Hindlimb muscle (tissue), 1 donor: Measurements from ENCODE around the gene ITPRIPL1. TPM values are rescaled to one million over a fixed set of nuclear protein-coding genes. Genes with fewer than 3 reads are reported as not detected.

ENCODE experiments used
- DNase-seq: peaks from one replicate; pipeline ENCODE4 v3.0.0-alpha.2; 2013
- polyA plus RNA-seq: library from polyadenylated mRNA; unstranded; fragments of 120-200 nt; gene quantifications from one replicate; pipeline ENCODE4 v1.2.1, GENCODE V29; 2013; ENCODE audit not compliant: insufficient read length

ITPRIPL1 gene
- polyA plus RNA-seq, 1 donor, result 3.5 TPM

GRCh38 chr2:96359866-96360265 is 34.7 kb downstream of the ITPRIPL1 start:
- DNase-seq, result no peak

GRCh38 chr2:96361751-96362150 is 36.6 kb downstream of the ITPRIPL1 start:
- DNase-seq, result no peak

- DNase-seq, result no peak
Measured at GRCh38 chr2:96369186-96369585, 44.1 kb downstream of the ITPRIPL1 start.

GRCh38 chr2:96374211-96374951 is 49.3 kb downstream of the ITPRIPL1 start:
- no peak for DNase-seq

Other genes with a start within 250 kb of the ITPRIPL1 start
- 2.7 TPM for gene ADRA2B, start 208.7 kb upstream of the ITPRIPL1 start, polyA plus RNA-seq
- not detected for gene ASTL, start 186.8 kb upstream of the ITPRIPL1 start, polyA plus RNA-seq
- 3.6 TPM for gene DUSP2, start 179.9 kb upstream of the ITPRIPL1 start, polyA plus RNA-seq
- 123 TPM for gene STARD7, start 116.5 kb upstream of the ITPRIPL1 start, polyA plus RNA-seq
- 31.1 TPM for gene TMEM127, start 59.3 kb upstream of the ITPRIPL1 start, polyA plus RNA-seq
- 43.5 TPM for gene CIAO1, start 59.1 kb upstream of the ITPRIPL1 start, polyA plus RNA-seq
- 100 TPM for gene SNRNP200, start 19.8 kb upstream of the ITPRIPL1 start, polyA plus RNA-seq
- 7.1 TPM for gene NCAPH, start 10.4 kb downstream of the ITPRIPL1 start, polyA plus RNA-seq
- gene NEURL3, start 180.0 kb downstream of the ITPRIPL1 start, polyA plus RNA-seq, result 0.22 TPM
- 38.2 TPM for gene ARID5A, start 211.4 kb downstream of the ITPRIPL1 start, polyA plus RNA-seq